Pulmonary artery endothelial cell (primary cell): ENCODE measurements around the gene TEX22. TPM values are rescaled to one million over a fixed set of nuclear protein-coding genes. Genes with fewer than 3 reads are reported as not detected.

Experiments
- DNase-seq: peaks from one replicate; pipeline ENCODE4 v3.0.0-alpha.2; 2011; ENCODE audit warnings: low read depth, low spot score
- total RNA-seq: library from RNA; depleted of rRNA; stranded (reverse); fragments of >200 nt; gene quantifications from 2 replicates; pipeline ENCODE4 v1.2.3, GENCODE V29; 2014

TEX22 gene
- total RNA-seq, 1 donor from 2014 or later = 0.13 TPM

GRCh38 chr14:105384041-105384557, 14.2 kb upstream of the TEX22 start:
- DNase-seq = no peak

GRCh38 chr14:105384605-105385321, 13.6 kb upstream of the TEX22 start:
- DNase-seq = no peak

GRCh38 chr14:105385322-105385637, 13.1 kb upstream of the TEX22 start:
- DNase-seq = no peak

DNA sequence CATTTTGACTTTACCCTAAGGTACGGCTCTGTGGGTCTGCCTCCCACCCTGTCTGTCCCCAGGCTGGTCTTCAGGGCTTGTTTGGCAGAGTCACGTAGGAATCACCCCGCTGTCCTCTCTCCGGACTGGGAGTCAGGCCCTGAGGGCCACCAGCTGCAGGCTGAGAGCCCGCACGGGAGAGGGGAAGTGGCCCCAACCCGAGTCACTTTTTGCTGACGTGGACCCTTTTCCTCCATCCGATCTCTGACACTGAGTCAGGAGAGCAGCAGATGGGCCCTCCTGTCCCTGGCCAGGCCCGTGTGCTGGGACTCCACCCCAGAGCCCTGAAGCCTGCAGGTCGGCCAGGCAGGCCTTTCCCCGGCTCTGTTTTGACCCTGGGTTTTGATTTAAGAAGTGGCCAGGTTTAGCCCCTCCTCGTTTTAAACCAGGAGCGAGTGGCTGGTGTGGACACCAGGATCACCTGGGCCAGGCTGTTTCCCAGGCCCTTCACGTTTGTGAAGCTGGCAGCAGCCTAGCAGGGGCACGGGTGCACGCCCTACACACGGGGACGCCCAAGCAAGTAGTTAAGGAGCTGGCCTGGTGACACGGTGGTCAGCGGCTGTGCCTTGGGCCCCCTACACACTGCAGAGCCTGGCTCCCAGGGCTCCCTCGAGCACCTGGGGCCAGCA, 12.5 kb upstream of the TEX22 start:
- DNase-seq = no peak

DNA sequence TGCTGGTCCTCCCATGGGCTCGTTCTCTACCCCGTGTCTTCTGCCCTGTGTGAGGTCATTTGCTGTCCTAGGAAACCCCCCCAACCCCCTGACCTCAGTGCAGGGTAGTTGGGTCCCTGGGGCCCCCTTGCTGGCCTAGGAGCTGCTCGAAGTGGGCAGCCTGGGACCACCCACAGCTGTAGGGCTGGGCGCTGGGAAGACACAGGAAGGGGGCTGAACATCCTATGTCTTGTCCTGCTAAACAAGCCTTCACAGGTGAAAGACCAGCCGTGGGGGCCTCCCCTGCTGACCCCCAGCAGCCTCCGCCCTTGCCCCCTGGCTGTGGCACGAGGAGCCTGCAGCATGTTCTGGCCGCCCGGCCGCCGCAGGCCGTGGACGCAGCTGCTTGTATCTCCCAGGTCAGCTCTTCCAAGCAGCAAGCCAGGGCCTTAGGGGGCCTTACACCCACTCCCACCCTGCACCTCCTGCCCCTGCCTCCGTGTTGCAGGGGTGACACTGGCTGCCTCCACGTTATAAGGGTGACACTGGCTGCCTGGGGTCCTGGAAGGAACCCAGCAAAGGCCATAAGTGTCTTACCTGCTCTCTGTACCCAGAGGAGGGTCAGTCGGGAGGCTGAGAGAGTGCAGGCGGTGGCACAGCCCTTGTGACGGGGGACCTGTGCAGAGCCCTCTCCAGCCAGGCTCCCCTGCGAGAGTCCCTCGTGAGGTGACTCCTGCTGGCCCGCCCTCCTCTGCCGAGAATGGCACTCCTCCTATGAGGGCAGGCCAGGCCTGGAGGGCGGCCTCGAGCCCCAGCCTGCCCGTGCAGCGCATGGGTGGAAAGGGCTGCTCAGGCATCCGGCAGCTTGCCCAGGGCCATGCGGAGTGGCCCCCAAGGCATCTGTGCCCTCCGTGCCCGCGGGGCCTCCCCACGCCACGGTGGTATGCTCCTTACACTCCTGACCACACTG, 11.5 kb upstream of the TEX22 start:
- no peak for DNase-seq

DNA sequence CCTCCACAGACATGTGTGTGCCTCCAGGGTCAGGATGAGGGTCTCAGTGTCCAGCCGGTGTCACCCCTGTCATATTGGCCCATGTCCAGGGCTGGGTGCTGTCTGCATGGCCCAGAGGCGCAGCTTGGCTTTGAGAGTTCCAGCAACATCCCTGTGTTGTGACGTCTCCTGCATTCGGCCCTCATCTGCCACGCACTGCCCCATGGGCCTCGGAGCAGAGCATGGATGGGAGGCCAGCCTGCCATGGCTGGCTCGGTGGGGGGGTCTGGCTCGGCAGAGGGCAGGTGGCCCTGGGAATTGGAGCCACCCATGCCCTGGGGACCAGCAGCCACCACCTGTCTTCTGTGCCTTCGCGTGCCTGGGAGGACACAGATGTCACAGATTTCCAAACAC, 10.8 kb upstream of the TEX22 start:
- no peak for DNase-seq

GRCh38 chr14:105388110-105388951, 10.0 kb upstream of the TEX22 start:
- DNase-seq = no peak

DNA sequence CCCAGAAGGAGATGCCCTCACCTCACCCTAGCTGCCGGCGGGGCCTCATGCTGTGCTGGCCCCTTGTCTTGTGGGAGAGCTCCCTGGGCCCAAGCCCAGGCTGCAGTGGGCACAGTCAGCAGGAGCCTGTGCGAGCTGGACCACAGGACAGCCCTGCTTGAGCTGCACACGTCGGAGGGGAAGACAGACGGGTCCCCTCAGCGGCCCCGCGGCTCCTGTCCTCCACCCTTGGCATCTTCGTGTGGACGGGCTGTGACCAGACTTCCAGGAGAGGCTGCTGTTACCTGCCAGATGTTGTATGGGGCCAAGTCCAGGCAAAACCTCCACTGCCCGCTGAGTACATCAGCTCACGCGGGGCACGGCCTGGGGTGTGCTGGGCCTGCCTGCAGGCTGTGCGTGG, 9.4 kb upstream of the TEX22 start:
- no peak for DNase-seq

DNA sequence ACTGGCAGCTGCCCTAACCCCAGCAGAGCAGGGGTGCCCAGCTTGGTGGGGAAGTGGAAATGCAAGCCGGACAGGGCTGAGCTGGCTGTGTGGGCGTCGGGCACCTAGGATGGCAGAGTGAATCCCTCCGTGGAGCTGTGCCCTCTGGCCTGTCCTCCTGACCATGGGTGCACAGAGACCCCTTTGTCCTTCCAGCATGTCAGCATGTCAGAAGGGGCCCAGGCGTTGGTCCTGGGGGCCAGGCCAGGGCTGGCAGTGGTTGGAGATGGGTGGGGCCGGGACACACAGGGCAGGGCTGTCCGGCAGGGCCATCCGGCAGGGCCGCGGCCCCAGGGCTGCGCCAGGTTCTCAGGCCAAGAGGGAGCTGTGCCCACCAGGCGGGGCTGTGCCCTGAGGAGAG, 8.8 kb upstream of the TEX22 start:
- DNase-seq = no peak

DNA sequence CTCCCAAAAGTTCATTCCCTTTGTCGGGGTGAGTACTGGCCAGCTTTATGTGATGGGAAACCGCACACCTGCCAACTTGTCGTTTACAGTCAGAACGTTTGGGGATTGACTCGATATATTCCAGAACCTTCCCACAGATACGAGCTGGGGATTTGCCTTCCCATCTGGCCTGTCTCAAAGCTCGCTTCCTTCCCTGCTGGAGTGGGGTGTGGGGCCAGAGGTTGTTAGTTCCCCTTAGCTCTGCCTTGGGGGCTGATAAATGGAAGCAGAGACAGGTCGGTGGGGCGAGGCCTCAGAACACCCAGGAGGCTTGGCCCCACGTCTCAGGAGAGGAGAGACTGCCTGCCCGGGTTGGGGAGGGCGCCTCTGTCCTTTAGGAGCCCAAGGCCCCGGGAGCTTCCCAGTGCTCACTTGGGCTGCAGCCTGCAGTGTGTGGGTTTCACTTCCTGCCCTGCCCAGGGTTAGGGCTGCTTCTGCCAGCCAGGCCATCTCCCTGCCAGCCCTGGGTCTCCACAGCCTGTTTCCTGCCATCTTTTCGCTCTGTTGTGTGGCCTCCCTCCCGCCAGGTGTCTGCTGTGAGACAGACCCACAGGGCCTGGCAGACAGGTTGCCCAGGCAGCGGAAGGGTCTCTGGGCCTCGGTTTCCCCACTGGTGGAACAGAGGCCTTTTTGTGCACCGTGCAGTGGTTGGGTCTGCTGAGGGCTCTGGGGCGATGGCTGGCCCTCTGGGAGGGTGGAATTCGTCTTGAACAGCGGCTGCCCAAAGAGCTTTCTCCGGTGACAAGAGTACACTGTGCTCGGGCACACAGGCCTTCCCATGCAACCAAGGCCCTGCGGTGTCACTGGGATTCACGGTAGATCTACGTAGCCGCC, 8.1 kb upstream of the TEX22 start:
- no peak for DNase-seq

GRCh38 chr14:105390849-105391500, 7.4 kb upstream of the TEX22 start:
- no peak for DNase-seq

DNA sequence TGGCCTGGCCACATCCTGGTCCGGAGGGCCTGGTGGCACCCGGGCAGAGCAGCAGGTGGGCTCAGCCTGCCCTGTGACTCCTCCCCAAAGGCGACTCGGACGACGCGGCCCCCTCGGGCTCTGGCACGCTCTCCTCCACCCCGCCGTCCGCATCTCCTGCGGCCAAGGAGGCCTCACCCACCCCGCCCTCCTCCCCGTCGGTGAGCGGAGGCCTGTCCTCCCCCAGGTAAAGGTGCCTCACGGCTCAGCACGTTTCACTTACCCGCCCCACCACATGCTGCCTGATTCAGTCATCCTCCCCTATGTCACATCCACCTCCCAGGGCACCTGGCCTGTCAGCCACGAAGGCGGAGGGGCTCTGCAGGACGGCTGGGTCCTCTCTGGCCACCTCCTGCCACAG, 6.8 kb upstream of the TEX22 start:
- DNase-seq = no peak

DNA sequence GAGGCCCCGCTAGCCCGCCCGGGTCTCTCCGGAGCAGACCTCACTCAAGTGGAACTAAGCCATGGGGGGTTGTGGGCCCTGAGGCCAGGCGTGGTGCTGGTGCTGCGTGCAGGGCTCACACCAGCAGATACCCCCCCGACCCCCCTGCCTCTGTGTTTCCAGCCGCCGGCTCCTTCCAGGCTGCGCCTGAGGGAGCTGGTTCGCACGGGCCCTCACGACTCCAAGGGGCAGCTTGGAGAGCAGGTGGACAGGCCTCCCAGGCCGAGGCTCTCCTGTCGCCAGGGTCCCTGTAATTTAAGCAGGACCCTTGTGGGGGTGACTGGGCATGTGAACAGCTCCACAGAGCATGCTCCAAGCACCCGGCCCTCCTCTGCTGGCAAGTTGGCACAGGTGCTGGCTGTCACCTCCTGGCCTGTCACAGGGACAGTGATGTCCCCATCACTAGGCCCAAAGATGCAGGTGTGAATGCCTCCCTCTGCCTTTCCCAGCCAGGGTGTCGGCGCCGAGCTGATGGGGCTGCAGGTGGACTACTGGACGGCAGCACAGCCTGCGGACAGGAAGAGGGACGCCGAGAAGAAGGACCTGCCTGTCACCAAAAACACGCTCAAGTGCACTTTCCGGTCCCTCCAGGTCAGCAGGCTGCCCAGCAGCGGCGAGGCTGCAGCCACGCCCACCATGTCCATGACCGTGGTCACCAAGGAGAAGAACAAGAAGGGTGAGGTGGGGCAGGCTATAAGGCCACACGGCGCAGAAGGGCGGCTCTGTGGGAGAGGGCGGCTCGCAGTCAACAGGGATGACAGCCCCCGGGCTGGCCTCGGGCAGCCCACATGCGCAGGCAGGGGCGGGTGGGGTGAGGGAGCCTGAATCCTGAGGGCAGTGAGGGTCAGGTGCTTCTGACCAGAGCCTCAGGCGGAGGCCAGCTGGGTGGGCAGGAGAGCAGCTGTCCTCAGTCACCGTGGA, 5.9 kb upstream of the TEX22 start:
- DNase-seq = no peak

DNA sequence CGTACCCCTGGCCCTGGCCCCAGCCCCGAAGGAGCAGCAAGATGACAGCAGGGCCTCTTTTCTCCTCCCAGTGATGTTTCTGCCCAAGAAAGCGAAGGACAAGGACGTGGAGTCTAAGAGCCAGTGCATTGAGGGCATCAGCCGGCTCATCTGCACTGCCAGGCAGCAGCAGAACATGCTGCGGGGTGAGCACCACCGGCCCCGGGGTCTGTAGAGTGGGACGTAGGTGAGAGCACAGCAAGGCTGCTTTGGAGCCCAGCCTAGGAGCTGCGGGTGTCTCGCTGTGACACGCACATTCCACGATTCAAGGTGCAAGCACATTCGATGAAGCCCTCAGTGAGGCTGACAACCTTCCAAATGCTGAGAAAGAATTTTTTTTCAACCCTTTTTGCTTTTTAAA, 5.2 kb upstream of the TEX22 start:
- no peak for DNase-seq

DNA sequence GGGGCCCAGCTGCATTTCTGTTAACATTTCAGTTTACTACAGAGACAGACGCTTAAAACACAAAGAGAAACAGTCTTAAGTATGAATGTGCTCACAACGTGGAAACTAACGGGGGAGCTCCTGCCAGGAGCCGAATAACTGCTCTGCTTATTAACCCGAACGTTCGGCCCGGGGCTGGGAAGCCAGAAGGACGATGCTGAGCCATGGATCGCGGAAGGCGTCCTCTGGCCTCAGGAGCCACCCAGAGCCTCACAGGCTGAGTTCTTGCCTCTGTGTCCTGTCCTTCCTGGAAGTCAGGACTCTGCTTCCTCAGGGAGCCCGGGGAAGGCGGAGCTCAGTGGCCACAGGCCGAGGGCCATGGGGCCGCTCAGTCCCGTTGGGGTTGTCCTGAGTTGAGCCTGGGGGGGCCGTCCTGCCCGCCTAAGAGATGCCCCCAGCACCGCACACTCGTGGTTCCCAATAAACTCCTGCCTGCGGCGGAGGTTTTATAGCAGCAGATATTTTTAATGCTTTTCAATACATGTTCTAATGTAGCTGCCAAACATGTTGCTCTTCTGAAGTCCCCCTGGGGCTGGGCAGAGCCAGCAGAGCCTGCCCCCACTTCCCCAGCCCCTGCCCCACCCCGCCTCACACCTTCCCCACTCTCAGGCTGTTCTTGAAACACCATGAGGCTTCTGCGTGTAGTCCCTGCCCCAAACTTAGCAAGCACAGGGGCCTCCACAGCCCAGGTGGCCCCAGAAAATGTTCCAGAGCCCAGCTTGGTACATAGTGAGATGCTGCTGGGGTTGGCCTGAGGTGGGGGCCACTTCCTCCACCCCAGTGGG, 3.4 kb upstream of the TEX22 start:
- DNase-seq = no peak

GRCh38 chr14:105395538-105395854, 2.8 kb upstream of the TEX22 start:
- DNase-seq = no peak

- no peak for DNase-seq
Observed at GRCh38 chr14:105397350-105397931, 897 bp upstream of the TEX22 start.
